GM21423 (cell line): Measurements from ENCODE around the gene KRTAP10-4.
"Not testable (repeated sequence)": the region's sequence is repeated elsewhere in the genome, so short reads cannot be mapped to it uniquely, and the experiment has no call there.

ENCODE experiments used
- ATAC-seq: cut with Tn5 transposase; IDR thresholded peaks from one replicate; pipeline ENCODE4 v1.9.1; 2021; ENCODE audit warnings: mild to moderate bottlenecking, moderate library complexity; ENCODE audit not compliant: unreplicated experiment

Gene KRTAP10-4

DNA sequence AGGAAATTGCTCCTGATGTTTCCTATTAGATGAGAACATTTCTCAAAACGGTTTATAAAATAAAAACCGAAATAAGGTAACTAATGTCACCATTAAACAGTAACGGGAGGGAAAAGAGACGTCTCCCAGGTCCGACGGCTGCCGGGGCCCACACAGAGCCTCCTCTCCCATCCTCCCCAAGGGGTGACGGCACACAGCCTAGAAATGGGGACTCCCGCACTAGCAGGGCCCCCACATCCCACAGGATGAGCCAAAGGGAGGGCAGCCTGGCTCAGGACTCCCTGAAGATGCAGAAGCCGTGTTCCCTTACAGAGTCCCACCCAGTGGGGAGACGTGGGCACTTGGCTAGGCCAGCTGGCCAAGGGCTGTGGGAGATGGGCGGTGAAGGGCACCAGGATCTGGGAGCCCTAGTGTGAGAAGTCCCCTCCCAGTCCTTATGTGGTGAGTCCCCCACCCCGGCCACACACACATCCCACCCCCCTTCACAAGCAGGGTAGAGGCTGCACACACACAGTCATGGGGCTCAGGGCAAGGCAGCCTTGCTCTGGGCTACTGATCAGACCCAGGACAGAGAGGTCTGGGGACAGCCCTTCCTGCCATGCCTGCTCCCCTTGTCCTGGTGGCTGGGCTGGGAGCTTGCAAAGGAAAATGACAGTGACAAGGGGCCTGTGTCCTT is 18.2 kb upstream of the KRTAP10-4 start:
- no peak for ATAC-seq

DNA sequence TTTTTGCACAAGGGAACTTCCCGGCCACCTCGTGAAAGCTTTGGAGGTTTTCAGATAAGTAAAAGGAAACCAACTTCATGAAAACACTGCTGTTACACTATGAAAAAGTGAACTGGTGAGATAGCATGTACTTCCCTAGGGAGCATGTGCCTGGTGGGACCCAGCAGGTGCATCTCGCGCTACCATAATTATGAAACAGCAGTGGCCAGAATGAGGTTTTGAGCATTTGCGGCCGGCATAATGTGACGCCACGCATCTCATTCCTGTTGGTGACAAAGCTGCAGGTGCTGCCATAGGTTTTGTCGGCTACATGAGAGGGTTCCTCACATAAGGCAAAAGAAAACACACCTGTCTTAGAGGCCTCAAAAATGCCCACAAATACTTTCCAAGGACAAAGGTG is 16.6 kb upstream of the KRTAP10-4 start:
- no peak for ATAC-seq

DNA sequence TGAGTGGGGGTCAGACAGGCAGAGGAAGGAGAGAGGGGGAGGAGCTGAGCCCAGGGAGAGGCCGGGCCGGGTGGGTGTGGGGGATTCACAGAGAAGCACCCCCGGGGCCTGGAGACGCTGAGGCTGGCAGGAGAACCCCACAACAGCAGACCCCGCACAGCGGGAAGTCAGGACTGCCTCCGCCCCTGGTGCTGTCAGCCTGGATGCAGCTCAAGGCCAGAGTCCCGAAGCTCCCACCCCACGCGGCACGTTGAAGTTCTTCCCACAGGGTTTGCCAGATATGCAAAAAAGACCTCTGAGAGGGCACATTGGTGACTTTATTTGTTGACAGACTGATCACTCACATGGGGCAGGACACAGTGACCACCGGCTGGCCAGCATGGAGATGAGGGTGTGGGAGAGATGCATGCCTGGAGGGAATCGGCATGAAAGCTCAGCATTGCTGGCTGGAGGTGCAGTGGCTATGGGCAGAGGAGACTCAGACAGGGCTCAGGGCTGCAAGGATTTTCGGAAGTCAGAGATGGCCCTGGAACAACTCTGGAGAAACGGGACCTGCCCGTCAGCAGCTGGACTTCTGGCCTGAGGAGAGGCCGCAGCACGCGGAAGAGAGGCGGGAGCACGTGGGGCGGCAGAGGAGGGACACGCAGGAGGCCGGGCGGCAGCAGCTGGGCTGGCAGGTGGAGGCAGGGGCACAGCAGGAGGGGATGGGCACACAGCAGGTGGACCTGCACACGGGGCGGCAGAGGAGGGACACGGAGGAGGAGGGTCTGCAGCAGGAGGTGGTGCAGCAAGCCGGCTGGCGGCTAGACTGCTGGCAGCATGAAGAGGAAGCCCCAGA is 15.8 kb upstream of the KRTAP10-4 start:
- no peak for ATAC-seq

DNA sequence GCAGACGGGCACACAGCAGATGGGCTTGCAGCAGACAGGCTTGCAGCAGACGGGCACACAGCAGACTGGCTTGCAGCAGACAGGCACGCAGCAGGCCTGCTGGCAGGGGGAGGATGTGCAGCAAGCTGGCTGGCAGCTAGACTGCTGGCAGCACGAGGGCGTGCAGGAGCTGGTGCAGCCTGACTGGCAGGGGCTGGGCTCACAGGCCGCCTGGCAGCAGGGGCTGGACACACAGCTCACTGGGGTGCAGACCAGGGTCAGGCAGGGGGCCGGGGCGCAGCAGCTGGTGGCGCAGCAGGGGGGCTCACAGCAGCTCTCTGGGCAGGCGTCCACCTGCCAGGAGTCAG is 15.2 kb upstream of the KRTAP10-4 start:
- not testable (repeated sequence) for ATAC-seq

DNA sequence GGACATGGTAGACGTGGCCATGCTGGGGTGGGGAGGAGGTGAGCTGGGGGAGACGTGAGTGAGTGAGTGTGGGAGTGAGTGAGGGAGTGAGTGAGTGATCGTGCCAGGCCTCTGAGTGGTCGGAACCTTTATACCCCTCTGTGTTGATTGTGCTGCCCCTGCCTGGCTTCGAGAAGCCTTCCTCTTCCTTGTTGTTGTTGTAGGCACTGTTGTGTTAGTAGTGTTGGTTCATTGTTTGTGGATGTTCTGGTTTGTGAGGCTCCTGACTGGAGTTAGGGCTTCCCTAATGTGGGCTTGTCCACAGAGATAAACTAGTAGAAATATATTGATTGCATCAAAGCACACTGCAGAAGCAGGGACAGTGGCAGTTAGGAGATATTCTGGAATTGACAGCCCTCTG is 14.8 kb upstream of the KRTAP10-4 start, which contains the start of gene KRTAP10-3:
Gene KRTAP10-3 (minus strand): TSS at position 101 of the 400 bp plus-strand sequence. CDS start 80 bp downstream, at position 21.
- no peak for ATAC-seq

DNA sequence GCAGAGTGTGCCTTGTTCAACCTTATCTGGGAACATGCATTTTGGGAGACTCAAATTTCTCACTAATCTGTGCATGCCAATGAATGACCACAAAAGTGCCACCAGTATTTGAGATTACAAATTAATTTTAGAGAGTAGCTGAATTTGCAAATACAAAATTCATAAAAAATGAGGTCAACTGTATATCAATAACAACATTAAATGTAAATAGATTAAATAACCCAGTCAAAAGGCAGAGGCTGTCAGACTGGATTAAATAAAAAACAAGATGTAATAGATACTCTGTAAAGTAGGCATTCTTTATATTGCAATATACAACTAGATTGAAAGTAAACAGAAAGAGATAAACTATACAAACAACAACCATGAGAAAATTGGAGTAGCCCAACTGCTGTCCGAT is 9.4 kb upstream of the KRTAP10-4 start:
- no peak for ATAC-seq

DNA sequence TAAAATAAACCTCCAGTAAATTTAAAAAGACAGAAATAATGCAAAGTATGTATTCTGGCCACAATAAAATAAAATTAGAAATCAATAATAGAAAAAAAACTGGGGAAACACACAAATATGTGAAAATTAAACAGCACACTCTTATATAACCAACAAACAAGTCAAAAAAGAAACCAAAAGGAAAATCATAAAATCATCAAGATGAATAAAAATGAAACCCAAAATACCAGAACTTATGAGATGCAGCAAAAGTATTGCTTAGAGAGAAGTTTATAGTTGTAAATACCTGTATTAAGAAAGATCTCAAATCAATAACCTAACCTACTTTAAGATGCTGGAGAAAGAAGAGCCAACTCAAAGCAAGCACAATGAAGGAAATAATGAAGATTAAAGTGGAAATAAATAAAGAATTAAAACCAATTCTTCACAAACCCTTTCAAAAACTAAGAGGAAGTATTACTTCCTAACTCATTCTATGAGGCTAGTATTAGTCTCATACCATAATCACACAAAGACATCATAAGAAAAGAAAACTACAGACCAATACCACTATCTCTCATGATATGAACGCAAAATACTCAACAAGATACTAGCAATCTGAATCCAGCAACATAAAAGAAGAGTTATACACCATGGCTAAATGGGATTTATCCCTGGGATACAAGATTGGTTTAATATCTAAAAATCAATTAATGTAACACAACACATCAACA is 8.5 kb upstream of the KRTAP10-4 start:
- no peak for ATAC-seq

DNA sequence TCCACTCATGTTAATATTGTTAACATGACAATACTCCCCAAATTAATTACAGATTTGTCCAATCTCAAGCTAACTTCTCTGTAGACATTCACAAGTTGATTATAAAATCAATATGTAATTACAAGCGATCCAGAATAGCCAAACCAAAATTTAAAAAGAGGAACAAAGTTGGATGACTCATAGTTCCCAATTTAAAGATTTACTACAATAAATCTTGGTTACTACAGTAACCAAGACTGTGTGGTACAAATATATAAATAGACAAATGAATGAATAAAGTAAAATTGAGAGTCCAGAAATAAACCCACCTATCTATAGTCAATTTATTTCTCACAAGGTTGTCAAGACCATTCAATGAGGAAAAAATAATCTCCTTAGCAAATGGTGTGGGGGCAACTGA is 7.1 kb upstream of the KRTAP10-4 start:
- ATAC-seq: no peak

DNA sequence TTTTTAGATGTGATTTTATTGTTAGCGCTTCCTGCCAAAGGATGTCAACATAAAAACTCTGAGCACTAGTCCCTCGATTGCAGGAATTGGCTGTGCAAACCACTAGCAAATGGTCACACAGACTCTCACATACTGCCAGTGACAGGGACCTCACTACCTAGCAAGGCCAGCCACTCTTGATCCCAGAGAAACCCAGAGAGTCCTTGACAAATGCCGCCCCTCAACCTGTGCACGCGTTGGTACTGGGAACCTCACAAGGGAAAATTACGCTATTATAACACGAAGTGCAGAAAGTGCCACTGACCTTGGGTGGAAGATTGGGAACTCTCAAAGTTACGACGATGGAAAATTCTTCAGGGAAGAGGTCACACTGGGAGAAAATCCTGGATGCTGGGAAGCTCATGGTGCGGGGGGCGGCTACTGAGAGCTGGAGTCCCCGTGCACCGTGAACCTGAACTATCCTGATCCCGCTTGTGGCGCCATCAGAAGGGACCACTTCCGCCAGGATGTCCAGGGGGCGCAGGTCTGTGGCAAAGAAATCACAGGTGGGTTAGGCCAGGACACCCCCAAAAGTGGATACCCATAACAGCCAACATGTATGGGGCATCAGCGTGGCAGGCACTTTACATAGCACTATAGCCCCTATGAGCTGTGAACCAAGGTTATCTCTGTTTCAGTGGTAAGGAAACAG is 5.9 kb upstream of the KRTAP10-4 start:
- ATAC-seq: no peak

DNA sequence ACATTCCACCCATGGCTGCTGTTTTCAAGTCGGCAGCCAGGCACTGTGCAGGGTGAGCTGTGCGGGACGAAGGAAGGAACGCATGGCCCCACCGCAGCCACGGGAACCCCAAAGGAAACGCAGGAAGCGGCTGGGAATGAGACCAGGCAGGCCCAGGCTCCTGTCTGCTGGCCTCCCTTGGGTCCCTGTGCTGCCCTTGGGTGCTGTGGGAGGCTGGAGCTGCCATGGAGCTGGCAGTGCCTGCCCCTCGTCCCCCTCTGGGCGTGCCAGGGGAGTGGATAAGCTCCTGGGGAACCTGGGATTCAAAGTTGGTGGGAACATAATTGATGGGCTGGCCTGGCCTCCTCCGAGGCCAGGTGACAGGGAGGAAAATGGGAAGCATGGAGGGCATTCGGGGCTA is 5.3 kb upstream of the KRTAP10-4 start:
- no peak for ATAC-seq

DNA sequence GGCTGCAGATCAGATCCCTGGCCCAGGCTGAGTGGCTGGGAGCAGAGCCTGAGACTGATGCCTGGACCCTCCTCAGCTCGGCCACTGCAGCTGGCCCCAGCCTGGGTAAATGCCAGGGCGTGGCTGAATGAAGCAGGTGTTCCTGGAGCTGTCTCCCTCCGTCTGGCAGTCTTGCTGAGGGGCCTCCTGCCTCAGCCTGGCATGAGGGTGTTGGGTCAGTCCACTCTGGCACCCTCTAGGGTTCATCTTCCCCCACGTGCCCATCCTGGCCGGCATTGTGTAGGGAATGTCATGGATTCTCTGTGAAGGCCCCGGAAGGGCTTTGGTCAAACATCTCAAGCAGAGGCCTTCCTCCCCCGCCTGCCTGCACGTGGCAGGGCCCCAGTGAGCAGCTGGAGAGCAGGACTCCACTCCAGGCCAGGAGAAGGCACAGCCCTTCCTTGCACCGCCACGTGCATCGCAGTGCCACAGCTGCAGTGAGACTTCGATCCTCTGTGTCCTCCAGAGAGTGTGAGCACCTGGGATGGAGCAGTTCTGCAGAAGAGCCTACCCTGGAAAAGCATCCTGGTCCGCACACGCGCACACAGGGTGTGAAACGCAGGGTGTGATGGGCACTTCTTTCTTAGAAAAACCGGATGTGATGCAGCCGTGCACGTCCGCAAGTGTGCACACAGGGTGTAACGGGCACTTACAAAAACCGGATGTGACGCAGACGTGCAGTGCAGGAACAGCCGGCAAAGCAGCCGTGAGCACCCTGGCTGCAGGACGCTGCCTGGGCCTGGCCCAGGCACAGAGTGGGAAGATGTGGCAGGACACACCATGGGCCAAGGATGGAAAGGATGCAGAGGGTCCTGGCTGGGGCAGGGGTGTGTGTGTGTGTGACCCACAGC is 4.6 kb upstream of the KRTAP10-4 start:
- no peak for ATAC-seq

DNA sequence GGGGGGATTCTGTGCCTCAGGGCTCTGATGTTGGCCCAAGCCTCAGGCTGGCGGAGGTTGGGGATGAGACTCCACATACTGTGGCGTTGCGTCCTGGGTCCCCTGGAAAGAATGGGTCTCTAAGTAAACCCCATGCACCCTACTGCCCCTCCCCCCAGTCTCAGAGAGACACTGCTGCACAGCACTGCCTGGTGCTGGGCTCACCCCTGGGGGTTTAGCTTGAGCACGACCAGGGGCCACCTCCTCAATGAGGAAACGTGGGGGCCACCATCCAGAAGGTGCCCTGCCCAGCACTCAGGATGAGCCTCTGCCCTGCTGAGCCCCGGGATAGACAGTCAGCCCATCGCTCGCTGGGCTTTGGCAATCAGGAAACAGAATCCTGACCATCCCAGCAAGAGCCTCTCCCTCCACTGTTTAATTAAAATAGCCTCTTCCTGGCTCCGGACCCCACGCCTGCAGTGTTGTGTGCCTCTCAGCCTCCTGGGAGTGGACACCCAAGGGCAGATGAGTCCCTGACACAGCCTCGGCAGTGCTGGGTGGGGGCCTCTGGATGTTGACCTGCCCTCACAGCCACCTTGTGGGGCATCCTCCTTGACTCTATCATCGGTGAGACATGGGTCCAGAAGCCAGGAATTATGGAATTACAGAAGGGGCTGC is 3.5 kb upstream of the KRTAP10-4 start:
- ATAC-seq: no peak

DNA sequence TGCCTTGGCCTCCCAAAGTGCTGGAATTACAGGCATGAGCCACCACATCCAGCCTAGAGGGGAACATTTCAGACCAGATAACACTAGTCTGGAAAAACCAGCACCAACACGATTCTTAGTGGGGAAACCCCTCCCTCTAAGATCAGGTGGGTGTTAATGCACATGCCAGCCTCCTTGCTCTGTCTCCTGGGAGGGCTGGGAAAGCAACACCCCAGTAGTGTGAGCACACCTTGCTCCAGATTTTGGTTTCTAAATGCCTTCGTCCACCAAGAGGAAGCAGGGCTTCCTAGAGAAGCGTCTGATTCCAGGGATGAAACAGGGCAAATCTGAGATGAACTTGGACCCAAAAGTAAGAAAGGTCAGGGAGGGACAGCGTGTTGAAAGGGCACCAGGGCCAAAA is 2.2 kb upstream of the KRTAP10-4 start:
- no peak for ATAC-seq

DNA sequence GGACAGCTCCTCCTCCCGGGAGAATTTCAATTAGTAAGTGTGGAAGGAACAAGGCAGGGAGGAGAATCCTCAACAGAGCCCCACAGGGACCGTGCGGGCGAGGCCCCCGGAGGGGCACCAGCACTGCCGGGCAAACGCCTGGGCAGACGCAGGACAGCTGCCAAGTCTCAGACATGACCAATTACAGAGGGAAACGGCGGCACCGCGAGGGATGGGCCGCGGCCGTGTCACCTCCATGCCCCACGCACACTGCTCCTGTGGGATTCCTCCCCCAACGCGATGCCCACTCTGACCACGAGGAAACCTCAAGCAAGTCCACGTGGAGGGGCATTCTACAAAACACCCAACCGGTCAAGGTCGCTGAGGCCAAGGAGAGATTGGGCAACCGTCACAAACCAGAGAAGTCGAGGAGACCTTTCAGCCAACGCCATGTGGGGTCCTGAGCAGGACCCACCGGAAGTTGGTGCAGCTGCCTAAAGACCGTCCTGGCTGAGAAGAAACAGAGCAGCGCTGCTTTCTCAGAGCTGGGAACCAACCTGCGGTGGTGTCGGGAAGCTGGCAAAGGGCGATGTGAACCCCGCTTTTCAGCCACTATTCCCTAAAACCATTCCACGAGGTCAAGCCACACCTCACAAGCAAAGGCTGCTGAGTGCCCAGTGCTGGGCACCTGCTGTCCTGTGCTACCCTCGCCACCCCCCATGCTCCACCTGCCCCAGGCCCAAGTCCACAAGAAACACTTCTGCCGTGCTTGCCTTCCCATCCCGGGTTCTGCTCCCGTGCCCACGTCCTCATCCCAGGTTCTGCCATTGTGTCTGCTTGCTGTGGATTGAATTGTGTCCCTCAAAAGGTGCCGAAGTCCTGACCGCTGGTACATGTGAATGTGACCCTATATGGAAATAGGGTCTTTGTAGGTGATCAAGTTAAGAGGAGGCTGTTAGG is 1.4 kb upstream of the KRTAP10-4 start:
- ATAC-seq: no peak

DNA sequence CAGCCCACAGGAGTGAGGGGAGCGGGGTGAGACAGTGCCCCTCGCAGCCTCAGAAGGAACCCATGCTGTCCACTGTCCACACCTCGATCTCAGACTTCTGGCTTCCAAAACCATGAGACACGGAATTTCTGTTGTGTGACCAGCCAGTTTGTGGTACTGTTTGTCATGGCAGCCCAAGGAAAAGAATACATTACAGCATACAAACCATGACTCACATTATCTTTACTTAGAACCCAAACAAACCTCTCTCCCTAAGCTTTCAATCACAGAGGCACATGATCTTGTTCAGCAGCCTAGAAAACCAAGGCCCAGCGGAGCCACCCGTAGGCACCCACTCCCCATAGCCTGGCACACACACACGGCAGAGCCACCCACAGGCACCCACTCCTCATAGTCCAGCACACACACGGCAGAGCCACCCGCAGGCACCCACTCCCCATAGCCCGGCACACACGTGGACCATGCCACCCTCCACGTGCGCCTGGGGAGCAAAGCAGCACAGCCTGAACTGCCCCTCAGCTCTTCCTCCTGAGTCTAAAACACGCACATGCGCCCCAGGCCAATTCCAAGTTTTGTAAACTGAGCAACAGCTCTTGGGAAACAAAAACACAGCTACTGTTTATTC is 458 bp upstream of the KRTAP10-4 start:
- no peak for ATAC-seq

DNA sequence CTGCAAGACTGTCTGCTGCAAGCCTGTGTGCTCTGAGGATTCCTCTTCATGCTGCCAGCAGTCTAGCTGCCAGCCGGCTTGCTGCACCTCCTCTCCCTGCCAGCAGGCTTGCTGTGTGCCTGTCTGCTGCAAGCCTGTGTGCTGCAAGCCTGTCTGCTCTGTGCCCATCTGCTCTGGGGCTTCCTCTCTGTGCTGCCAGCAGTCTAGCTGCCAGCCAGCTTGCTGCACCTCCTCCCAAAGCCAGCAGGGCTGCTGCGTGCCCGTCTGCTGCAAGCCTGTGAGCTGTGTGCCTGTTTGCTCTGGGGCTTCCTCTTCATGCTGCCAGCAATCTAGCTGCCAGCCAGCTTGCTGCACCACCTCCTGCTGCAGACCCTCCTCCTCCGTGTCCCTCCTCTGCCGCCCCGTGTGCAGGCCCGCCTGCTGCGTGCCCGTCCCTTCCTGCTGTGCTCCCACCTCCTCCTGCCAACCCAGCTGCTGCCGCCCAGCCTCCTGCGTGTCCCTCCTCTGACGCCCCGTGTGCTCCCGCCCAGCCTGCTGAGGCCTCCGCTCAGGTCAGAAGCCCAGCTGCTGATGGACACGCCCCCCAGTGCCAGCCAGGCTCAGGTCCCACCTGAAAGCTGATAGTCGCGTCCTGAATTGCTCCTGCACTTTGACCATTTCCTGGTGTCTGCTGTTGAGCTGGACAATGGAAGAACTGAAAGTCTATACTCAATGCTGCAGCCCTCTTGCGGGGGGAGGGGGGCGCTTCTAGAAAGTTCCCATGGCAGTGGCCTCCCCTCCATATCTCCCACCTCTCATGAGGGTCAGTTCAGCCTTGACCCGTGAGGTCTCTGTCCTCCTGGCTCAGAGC is 1.2 kb downstream of the KRTAP10-4 start:
- ATAC-seq: no peak

DNA sequence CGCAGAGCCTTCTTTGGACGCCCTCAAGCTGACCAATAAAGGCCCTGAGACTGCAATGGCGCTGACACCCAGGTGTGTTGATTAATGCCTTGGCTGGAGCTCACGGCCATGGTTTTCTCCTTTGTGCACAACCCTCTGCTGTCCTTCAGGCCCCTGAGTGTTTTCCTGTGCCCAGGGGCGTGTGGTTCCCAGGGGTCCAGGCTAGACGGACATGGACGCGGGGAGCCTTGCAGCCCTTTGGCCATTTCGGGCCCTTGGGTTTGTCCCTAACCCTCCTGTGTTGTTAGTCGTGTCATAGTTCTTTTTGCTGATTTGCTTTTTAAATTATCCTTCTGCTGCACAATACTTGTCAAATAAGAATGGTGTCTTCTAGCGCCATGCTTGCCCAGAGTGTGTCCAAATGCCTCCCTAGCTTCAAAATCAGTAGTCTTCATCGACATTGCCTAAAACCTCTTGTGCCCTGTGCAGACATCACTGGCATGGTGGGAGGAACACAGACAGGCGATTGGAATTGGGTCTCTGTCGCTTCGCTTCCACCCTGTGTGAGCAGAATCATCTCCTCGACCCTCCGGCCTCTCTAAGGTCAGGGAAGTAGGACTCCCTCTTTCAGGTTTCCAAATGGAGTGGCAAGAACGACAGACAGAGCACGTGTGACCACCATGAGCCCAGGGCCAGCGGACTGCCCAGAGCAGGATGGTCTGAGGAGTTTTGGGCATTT is 1.9 kb downstream of the KRTAP10-4 start:
- no peak for ATAC-seq
